ENCODE results near the gene UBL5.
"Not testable (repeated sequence)": the region's sequence is repeated elsewhere in the genome, so short reads cannot be mapped to it uniquely, and the experiment has no call there.

The UBL5 gene
- total RNA-seq: 58.9 to 97.2 (median 79.4) reads per million in 18 experiments

DNA sequence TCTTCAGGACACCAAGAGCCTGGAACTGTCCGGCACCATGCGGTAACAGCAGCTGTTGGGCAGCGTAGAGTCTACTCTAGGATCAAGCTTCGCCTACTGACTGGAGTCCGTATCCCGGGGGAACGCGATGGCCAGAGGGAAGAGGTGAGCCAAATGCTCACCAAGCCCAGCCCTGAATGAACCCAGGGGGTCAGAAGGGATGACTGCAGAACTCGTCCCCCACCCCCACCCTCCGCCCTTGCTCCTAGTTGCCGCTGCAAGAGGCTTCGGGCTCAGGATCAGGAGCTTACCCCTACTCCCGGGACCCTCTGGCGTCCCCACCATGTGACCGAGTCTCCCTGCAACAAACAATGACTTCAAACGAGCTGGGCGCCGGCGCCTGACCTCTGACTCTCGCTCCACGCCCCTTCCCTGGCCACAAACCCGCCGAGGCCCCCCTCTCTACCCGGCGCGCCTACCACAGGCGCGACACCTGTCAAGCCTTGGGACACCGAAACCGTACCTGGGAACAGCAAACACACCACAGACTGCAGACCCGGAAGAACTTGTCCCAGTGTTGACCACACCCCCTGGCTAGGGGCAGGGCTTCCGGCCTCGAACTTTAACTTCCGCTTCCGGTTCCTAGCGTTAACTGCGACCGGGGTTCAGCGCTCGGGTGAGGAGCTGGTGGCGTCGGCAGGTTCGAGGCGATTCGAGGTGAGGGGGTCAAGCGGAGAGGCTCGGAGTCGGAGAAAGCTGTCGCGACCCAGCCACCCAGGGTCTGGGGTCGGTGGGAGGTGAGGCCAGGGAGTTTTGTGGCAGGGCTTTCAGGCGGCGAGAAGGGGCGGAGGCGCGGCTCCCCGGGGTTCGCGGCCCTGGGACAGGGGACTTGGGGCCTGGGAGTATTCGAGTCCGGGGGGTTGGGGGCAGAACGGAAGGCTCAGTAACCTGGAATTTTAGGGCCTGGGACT lies at the start of gene UBL5:
Gene UBL5 (plus strand): TSS at position 630 of the 950 bp plus-strand sequence. CDS start 420 bp downstream, outside the sequence.
- DNase-seq: peak; percentile 91 to 92

DNA sequence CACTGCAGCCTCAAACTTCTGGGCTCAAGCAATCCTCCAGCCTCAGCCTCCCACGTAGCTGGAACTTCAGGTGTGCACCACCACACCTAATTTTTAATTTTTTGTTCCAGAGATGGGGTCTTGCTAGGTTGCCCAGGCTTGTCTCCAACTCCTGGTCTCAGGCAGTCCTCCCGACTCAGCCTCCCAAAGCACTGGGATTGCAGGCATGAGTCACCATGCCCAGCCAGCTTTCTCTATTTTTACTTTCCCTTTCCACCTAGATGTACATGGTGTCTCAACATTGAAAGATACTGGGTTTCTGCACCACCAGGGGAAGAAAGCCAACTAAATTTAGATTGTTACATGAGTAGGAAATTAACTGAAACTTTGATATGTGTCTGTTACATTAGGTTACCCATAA lies 45.4 kb upstream of the UBL5 start:
- DNase-seq: peak in 1 of 2 donors; percentile 8

DNA sequence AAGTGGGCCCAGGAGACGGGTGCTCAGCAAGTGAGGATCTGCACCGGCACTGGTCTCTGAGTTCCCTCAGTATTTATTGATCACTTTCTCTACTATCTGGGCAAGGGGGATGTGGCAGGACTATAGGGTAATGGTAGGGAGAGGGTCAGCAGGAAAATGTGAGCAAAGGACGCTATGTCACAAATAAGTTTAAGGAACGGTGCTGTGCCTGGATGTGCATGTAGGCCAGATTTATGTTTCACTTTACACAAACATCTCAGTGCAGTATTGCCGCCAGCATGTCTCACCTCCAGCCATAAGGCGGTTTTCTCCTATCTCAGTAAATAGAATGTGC lies 43.6 kb upstream of the UBL5 start:
- not testable (repeated sequence) for DNase-seq

DNA sequence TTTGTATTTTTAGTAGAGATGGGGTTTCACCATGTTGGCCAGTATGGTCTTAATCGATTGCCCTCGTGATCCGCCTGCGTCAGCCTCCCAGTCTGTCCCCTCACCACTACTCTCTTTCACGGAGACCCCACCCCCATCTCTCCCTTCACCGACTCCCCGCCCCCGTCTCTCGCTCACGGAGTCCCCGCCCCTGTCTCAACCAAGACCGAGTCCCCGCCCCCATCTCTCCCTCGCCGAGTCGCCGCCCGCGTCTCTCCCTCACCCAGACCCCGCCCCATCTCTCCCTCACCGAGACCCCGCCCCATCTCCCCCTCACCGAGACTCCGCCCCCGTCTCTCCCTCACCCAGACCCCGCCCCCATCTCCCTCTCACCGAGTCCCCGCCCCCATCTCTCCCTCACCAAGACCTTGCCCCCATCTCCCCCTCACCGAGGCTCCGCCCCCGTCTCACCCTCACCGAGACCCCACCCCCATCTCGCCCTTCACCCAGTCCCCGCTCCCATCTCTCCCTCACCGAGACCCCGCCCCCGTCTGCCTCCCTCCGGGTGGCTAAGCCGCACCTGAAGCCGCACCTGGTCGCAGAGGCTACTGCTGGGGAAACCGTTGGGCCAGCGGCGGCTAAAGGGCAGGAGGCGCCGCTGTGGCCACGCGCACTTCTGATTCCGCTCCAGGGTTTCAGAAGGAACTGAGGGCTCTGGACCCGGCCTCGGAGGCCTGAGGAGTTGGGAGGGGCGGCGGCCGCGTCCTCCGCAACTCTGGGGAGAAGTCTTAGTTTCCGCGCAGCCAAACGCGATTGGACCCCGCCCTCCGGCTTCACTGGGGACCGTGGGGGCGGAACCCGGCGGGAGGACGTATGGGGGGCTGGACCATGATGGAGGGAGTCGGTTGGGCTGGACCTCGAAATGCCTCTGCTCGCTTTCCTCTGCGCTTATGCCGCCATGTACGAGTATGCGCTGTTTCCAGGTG lies 42.1 kb upstream of the UBL5 start:
- peak; percentile 93 to 94 for DNase-seq

DNA sequence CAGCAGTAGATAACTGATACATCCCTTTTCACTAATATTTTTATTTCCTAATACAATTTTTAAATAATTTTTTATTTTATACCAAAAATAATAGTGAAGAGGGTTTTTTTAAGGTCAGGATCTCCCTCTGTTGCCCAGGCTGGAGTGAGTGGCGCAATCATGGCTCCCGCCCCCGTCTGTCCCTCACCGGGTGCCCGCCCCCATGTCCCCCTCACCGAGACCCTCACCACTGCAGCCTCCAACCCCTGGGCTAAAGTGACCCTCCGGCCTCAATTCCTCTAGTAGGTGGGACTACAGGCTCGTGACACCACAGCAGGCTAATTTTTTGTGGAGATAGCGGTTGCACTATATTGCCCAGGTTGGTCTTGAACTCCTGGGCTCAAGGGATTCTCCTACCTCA lies 41.4 kb upstream of the UBL5 start:
- DNase-seq: no peak

DNA sequence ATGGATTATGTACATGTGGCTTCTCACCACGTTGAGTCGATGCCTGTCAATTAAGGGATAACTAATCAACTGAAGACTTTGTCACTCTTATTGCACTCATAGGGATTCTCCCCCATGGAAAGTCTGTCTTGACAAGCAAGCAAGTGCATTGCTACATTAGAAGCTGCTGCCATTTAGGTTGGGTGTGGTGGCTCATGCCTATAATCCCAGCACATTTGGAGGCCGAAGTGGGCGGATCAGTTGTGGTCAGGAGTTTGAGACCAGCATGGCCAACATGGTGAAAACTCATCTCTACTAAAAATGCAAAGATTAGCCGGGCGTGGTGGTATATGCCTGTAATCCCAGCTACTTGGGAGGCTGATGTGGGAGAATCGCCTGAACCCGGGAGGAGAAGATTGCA lies 40.9 kb upstream of the UBL5 start:
- DNase-seq: no peak

DNA sequence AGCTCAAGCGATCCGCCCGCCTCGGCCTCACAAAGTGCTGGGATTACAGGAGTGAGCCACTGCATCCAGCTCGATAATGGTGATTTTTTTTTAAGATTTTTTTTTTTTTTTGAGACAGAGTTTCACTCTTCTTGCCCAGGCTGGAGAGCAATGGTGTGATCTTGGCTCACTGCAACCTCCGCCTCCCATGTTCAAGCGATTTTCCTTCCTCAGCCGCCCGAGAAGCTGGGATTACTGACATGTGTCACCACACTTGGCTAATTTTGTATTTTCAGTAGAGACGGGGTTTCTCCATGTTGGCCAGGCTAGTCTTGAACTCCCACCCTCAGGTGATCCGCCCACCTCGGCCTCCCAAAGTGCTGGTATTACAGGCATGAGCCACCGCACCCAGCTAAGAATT lies 39.1 kb upstream of the UBL5 start:
- not testable (repeated sequence) for DNase-seq

DNA sequence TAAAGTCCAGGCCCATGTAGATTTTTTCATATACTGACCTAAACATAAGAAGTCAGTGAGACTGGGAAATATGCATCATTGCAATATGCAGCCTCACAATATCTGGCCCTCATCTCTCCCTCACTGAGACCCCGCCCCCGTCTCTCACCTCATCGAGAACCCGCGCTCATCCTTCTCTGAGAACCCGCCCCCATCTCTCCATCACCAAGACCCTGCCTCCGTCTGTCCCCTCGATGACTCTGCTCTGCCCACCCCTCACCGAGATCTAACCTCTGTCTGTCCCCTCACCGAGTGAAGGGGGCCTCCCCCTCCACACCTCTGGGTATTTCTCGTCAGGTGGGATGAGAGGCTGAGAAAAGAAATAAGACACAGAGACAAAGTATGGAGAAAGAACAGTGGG lies 38.7 kb upstream of the UBL5 start:
- no peak for DNase-seq

DNA sequence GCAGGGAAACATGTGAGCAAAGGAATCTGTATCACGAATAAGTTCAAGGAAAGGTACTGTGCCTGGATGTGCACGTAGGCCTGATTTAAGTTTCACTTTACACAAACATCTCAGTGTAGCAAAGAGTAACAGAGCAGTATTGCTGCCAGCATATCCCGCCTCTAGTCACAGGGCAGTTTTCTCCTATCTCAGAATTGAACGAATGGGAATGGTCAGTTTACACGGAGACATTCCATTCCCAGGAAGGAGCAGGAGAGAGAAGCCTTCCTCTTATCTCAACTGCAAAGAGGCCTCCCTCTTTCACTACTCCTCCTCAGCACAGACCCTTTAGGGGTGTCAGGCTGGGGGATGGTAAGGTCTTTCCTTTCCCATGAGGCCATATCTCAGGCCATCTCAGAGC lies 38.1 kb upstream of the UBL5 start:
- DNase-seq: not testable (repeated sequence)

DNA sequence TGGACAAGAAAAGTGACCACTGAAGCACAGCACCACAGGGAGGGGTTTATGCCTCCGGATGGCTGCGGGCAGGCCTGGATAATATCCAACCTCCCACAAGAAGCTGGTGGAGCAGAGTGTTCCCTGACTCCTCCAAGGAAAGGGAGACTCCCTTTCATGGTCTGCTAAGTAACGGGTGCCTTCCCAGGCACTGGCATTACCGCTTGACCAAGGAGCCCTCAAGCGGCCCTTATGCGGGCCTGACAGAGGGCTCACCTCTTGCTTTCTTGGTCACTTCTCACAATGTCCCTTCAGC lies 36.7 kb upstream of the UBL5 start:
- DNase-seq: not testable (repeated sequence)

DNA sequence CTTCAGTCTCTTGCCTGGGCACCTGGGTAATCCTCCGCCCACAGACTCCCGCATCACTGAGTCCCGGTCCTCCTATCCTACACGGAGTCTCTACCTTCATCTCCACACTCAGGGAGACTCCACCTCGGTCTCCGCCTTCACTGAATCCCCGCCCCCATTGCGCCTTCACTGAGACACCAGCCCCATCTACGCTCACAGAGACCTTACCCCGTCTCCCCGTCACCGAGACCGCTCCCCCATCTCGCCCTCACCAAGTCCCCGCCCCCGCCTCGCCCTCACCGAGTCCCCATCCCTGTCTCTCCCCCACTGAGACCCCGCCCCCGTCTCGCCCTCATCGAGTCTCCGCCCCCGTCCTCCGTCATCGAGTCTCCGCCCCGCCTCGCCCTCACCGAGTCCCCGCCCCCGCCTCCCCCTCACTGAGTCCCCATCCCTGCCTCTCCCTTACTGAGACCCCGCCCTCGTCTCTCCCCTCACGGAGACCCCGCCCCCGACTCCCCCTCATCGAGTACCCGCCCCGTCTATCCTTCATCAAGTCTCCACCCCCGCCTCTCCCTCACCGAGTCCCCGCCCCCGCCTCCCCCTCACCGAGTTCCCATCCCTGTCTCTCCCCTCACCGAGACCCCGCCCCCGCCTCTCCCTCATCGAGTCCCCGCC lies 36.0 kb upstream of the UBL5 start:
- peak; percentile 72 to 83 for DNase-seq

DNA sequence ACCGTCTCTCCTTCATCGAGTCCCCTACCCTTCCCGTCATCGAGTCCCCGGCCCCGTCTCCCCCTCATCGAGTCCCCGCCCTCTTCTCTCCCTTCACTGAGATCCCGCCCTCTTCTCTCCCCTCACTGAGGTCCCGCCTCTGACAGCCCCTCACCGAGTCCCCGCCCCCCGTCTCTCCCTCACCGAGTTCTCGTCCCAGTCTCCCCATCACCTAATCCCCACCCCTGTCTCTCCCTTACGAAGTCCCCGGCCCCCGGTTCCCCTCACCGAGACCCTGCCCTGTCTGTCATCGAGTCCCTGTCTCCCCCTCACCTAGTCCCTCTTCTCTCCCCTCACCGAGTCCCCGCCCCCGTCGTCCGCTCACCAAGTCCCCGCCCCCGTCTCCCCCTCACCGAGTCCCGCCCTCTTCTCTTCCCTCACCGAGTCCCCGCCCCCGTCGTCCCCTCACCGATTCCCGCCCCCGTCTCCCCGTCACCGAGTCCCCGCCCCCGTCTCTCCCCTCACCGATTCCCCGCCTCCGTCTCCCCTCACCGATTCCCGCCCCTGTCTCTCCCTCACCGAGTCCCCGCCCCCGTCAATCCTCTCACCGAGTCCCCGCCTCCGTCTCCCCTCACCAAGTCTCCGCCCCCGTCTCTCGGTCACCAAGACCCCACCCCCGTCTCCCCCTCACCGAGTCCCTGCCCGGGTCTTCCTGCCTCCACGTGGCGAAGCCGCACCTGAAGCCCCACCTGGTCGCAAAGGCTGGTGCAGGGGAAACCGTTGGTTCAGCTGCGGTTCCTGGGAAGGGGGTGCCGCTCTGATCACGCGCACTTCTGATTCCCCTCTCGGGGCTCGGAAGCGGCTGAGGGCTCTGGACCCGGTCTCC lies 35.3 kb upstream of the UBL5 start:
- peak; percentile 76 to 81 for DNase-seq

DNA sequence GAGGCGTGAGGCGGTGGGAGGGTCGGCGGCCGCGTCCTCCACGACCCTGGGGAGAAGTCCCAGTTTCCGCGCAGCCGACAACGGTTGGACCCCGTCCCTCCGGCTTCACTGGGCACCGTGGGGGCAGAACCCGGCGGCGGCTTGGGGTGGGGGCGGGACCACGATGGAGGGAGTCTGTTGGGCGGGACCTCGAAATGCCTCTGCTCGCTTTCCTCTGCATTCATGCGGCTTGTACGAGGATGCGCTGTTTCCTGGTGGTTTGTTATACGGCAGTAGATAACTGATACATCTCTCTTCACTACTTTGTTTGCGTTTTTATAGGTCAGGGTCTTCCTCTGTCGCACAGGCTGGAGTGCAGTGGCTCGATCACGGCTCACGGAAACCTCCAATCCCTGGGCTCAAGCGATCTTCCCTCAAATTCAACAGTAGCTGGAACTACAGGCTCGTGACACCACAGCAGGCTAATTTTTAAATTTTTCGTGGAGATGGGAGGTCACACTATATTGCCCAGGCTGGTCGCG lies 34.6 kb upstream of the UBL5 start:
- peak; percentile 6 to 35 for DNase-seq

DNA sequence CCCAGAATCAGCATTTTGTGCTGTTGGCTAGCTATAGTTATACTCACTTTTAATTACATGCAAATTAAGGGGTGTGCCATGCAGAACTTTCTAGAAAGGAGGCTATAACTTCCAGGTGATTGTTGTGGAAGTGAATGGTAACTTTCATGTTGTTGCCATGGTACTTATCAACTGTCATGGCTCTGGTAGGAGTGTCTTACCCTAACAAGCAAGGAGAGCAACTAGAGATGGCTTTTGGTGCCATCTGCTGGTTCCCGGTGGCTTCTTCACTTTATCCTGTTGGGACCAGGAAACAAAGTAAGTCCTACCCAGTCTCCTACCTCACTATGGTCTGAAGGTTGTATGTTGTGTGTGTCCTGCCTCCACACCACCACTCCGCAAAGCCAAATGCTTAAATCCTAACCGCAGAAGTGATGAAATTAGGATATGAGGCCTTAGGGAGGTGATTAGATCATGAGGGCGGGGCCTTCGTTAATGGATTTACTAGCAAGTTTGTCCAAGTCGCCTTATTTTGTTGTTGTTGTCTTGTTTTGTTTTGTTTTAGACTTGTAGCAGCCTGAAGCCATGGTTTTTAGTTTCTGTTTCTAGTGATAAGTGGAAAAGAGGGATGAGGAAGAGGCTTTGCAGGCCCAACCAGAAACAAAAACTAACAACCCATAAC lies 31.5 kb upstream of the UBL5 start:
- DNase-seq: peak; percentile 91 to 96

DNA sequence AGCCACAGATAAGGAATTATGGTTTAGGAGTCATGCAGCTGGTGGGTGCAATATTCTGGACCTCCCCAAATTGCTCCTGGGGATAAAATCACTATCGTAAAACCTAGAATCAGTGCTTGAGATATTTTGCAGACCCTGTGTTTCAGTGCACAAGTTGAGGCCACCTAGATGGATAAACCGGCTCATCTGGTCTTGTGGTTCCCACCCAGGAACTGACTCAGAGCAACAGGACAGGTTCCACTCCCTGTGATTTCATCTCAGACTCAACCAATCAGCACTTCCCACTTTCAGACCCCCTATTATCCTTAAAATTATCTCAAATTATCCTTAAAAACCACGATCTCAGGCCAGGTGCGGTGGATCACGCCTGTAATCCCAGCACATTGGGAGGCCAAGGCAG lies 29.8 kb upstream of the UBL5 start:
- no peak for DNase-seq

DNA sequence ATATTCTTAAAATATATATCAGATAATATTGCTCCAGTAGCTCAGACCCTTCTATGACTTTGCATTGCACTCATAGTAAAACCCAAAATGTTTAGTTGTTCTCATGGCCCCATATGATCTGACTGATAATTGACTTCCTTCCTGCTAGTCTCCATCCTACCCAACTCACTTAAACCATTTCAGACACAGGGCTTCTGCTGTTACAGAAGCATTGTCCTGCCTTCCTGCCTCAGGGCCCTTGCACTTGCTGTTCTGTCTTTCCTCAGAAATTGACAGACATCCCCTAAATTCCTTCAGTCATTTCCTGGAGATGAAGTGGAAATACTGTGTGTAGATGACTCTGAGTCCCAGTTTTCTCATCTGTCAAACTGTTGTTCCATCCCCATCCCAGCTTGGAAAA lies 28.6 kb upstream of the UBL5 start:
- no peak for DNase-seq

DNA sequence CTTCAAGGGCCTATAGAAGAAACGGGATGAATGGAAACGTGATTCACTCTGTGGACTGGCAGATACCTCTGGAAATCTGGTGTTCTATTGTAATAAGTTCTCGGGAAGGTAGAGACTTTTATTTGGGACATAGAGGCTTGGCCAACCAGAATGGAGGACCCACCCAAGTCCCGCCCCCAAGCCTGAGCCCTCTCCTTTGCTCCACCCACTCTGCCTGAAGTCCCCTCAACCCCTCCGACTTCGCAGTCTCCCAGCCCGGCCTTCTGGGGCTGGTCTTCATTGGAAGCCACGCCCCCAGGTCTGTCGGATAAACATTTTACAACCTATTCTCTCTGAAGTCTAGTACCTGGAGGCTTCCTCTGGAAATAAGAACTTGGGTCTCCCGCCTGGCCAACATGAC lies 25.7 kb upstream of the UBL5 start:
- DNase-seq: no peak

DNA sequence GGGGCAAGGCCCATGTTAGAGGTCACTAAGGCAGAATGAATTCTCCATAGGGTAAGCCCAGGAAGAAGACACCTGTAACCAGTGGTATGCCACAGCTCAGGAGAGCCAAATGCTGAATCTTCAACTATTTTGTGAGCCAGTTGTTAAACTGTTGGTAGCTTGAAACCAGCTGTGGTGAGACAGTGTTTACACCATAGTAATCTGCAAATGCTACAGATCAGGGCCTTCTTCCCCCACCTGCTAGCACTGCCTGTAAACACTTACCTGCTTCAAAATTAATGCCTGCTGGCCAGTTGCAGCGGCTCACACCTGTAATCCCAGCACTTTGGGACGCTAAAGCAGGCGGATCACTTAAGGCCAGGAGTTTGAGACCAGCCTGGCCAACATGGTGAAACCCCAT lies 20.9 kb upstream of the UBL5 start:
- no peak for DNase-seq

DNA sequence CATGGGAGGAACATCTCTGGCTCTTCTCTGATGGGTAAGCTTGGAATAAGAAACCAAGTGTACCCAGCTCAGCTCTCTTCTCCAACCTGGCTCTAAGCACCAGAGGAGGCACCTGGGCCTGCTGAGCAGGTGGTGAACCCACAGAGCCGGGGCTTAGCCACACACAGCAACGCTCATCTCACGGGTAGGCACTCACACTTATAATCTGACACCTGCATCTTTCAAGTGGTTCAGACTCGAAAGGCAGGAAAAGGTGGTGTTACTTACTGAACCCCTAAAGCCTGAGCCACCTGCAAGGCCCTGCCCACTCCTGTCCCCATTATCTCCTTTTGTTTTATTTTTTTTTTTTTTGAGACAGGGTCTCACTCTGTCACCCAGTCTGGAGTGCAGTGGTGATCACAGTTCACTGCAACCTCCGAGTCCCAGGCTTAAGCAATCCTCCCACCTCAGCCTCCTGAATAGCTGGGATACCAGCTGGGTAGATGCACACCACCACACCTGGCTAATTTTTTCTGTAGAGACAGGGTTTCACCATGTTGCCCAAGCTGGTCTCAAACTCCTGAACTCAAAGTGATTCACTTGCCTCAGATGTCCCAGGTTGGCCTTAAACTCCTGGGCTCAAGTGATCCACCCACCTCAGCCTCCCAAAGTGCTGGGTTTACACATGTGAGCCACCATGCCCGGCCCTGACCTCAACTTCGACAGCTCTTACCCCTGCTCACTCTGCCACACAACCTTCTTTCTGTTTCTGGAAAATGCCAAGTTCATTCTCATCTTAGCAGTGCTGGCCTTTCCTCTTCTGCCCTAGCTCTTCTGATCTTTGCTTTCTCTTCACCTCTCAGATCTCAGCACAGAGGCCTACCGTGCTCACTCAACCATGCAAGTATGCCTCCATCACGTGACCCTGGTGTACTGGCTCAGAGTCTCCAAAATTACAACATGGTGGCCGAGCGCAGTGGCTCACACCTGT lies 18.6 kb upstream of the UBL5 start:
- DNase-seq: no peak

DNA sequence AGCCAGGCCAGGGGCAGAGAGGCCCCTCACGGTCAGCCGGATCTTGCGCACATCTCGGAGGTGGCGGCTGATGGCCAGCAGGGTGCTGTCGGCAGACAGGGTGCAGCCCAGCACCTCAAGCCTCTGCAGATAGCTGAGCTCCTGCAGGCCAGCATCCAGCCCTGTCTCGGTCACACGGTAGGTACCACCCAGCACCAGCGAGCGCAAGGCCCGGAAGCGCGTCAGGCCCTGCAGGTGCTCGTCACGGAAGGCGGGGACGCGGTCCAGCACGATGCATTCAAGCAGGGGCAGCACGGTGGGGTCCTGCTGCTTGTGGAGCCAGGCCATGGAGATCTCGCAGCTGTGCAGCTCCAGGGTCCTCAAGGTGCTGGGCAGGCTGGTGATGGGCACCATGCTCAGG lies 16.6 kb upstream of the UBL5 start:
- no peak for DNase-seq

All from inflammatory macrophage (primary cell).